ENCODE measurements around the gene ATL2. TPM values are rescaled to one million over a fixed set of nuclear protein-coding genes. Genes with fewer than 3 reads are reported as not detected.

Gene ATL2
- total and polyA plus RNA-seq, 2 experiments from 2014 or later, result 11.1 to 38.3 TPM

- in situ Hi-C loops (cut with MboI), result no loop called here
- WGBS, 2 experiments (ENCODE audit: low coverage in 1 of 2, low lambda C conversion rate in 2 of 2, missing lambda C conversion rate in 2 of 2), result 81 to 86% methylated on average over 8 of the region's 8 CpGs
- H3K9me3 ChIP-seq (ENCODE audit: low read depth), result no peaks in the 10 kb centered on the region
- no peaks in the 10 kb centered on the region for H3K9me2 ChIP-seq (ENCODE audit: insufficient read depth)
- no peak for DNase-seq
- H3K79me2 ChIP-seq (ENCODE audit: insufficient read depth), result no peaks in the 10 kb centered on the region
- H3K4me2 ChIP-seq (ENCODE audit: unreplicated experiment), result no peak overlapping the region
- no peaks in the 10 kb centered on the region for H3K4me1 ChIP-seq (ENCODE audit: insufficient read depth)
- H2AFZ ChIP-seq, result no peak overlapping the region
- TF ChIP-seq EZH2phosphoT487 (IDR thresholded peaks at IDR 0.05; ENCODE audit: insufficient read depth, low read depth) (no peak), EZH2 (IDR thresholded peaks at IDR 0.05; ENCODE audit: insufficient read depth, poor library complexity, severe bottlenecking) (no peak)
- no peaks in the 10 kb centered on the region for H3F3A ChIP-seq (ENCODE audit: insufficient read depth)
- H3K36me3 ChIP-seq (ENCODE audit: low read depth), result no peaks in the 10 kb centered on the region
- H3K27me3 ChIP-seq (replicated peaks; ENCODE audit: insufficient read depth), result peaks cover 43% of the 10 kb centered on the region
- H3K27ac ChIP-seq, result no peak overlapping the region
- no peak overlapping the region for H3K4me3 ChIP-seq
- no peaks in the 10 kb centered on the region for H4K20me1 ChIP-seq (ENCODE audit: insufficient read depth)
- H3K9ac ChIP-seq, result no peak overlapping the region
Measured at GRCh38 chr2:38406597-38407110, 29.6 kb upstream of the ATL2 start.

GRCh38 chr2:38405917-38406596 is 29.0 kb upstream of the ATL2 start:
- Histone ChIP-seq H3K4me3 (no peak overlapping the region), H3K9ac (no peak overlapping the region), H3K27me3 (replicated peaks; ENCODE audit: insufficient read depth) (peaks cover 46% of the 10 kb centered on the region), H3K9me3 (ENCODE audit: low read depth) (no peaks in the 10 kb centered on the region), H3K36me3 (ENCODE audit: low read depth) (no peaks in the 10 kb centered on the region), H2AFZ (no peak overlapping the region), H3K79me2 (ENCODE audit: insufficient read depth) (no peaks in the 10 kb centered on the region), H3F3A (ENCODE audit: insufficient read depth) (no peaks in the 10 kb centered on the region), H3K4me1 (ENCODE audit: insufficient read depth) (no peaks in the 10 kb centered on the region), H3K9me2 (ENCODE audit: insufficient read depth) (no peaks in the 10 kb centered on the region), H3K27ac (no peak overlapping the region), H3K4me2 (ENCODE audit: unreplicated experiment) (no peak overlapping the region), H4K20me1 (ENCODE audit: insufficient read depth) (no peaks in the 10 kb centered on the region)
- TF ChIP-seq EZH2 (IDR thresholded peaks at IDR 0.05; ENCODE audit: insufficient read depth, poor library complexity, severe bottlenecking) (no peak), EZH2phosphoT487 (IDR thresholded peaks at IDR 0.05; ENCODE audit: insufficient read depth, low read depth) (no peak)
- 79 to 80% methylated on average over 9 of the region's 9 CpGs for WGBS, 2 experiments (ENCODE audit: low coverage in 1 of 2, low lambda C conversion rate in 2 of 2, missing lambda C conversion rate in 2 of 2)
- in situ Hi-C loops (cut with MboI), result no loop called here
- DNase-seq, result no peak

- no peaks in the 10 kb centered on the region for H3K36me3 ChIP-seq (ENCODE audit: low read depth)
- no peak overlapping the region for H3K27ac ChIP-seq
- H4K20me1 ChIP-seq (ENCODE audit: insufficient read depth), result no peaks in the 10 kb centered on the region
- no peak for DNase-seq
- H3K9me2 ChIP-seq (ENCODE audit: insufficient read depth), result no peaks in the 10 kb centered on the region
- H3K4me2 ChIP-seq (ENCODE audit: unreplicated experiment), result no peak overlapping the region
- no peaks in the 10 kb centered on the region; the same call in 1 of the 2 replicates for H3K4me1 ChIP-seq (ENCODE audit: insufficient read depth)
- H3K79me2 ChIP-seq (ENCODE audit: insufficient read depth), result no peaks in the 10 kb centered on the region
- H3F3A ChIP-seq (ENCODE audit: insufficient read depth), result peaks cover 8% of the 10 kb centered on the region; the same call in 1 of the 2 replicates
- H3K9ac ChIP-seq, result no peak overlapping the region
- H3K27me3 ChIP-seq (replicated peaks; ENCODE audit: insufficient read depth), result peaks cover 26% of the 10 kb centered on the region
- no peaks in the 10 kb centered on the region for H3K9me3 ChIP-seq (ENCODE audit: low read depth)
- H2AFZ ChIP-seq, result no peak overlapping the region
- TF ChIP-seq EZH2 (IDR thresholded peaks at IDR 0.05; ENCODE audit: insufficient read depth, poor library complexity, severe bottlenecking), result no peak
- TF ChIP-seq EZH2phosphoT487 (IDR thresholded peaks at IDR 0.05; ENCODE audit: insufficient read depth, low read depth), result no peak
- no peak overlapping the region for H3K4me3 ChIP-seq
- in situ Hi-C loops (cut with MboI), result no loop called here
Measured at GRCh38 chr2:38400513-38400912, 23.4 kb upstream of the ATL2 start.

GRCh38 chr2:38398739-38399138 is 21.7 kb upstream of the ATL2 start:
- H3K27ac ChIP-seq, result no peak overlapping the region
- no peak for DNase-seq
- 58 to 73% methylated on average over 4 of the region's 4 CpGs for WGBS, 2 experiments (ENCODE audit: low coverage in 1 of 2, low lambda C conversion rate in 2 of 2, missing lambda C conversion rate in 2 of 2)
- TF ChIP-seq EZH2phosphoT487 (IDR thresholded peaks at IDR 0.05; ENCODE audit: insufficient read depth, low read depth) (no peak), EZH2 (IDR thresholded peaks at IDR 0.05; ENCODE audit: insufficient read depth, poor library complexity, severe bottlenecking) (no peak)
- no peaks in the 10 kb centered on the region for H3K9me3 ChIP-seq (ENCODE audit: low read depth)
- no peaks in the 10 kb centered on the region for H3K79me2 ChIP-seq (ENCODE audit: insufficient read depth)
- no peaks in the 10 kb centered on the region for H4K20me1 ChIP-seq (ENCODE audit: insufficient read depth)
- in situ Hi-C loops (cut with MboI), result no loop called here
- no peak overlapping the region for H3K4me3 ChIP-seq
- H3K27me3 ChIP-seq (replicated peaks; ENCODE audit: insufficient read depth), result peaks cover 19% of the 10 kb centered on the region
- peaks cover 9% of the 10 kb centered on the region for H3K4me1 ChIP-seq (ENCODE audit: insufficient read depth)
- no peak overlapping the region for H3K9ac ChIP-seq
- H3K4me2 ChIP-seq (ENCODE audit: unreplicated experiment), result no peak overlapping the region
- H3K36me3 ChIP-seq (ENCODE audit: low read depth), result no peaks in the 10 kb centered on the region
- H3K9me2 ChIP-seq (ENCODE audit: insufficient read depth), result no peaks in the 10 kb centered on the region
- peaks cover 22% of the 10 kb centered on the region; the same call in 1 of the 2 replicates for H3F3A ChIP-seq (ENCODE audit: insufficient read depth)
- H2AFZ ChIP-seq, result no peak overlapping the region

Data from GM23248 (cell line).